ENCODE measurements around the gene TAF9. TPM values are rescaled to one million over a fixed set of nuclear protein-coding genes. Genes with fewer than 3 reads are reported as not detected.
A peak's percentile ranks its signal among the peaks of the same experiment; 100 is the strongest.
"Not testable (repeated sequence)": the region's sequence is repeated elsewhere in the genome, so short reads cannot be mapped to it uniquely, and the experiment has no call there.

TAF9 gene, protein sequence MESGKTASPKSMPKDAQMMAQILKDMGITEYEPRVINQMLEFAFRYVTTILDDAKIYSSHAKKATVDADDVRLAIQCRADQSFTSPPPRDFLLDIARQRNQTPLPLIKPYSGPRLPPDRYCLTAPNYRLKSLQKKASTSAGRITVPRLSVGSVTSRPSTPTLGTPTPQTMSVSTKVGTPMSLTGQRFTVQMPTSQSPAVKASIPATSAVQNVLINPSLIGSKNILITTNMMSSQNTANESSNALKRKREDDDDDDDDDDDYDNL
- total RNA-seq: 71.3 and 83.7 TPM in 2 replicates

GRCh38 chr5:69369340-69370121, at the start of gene TAF9, which contains the start of the genes AK6 and RAD17:
TAF9 (minus strand) TSS chr5:69369520; CDS start chr5:69365737, 3,783 bp downstream.
AK6 (minus strand) TSS chr5:69369520; CDS start chr5:69369490, 30 bp downstream.
RAD17 (plus strand) TSS chr5:69369818; CDS start chr5:69372209, 2,391 bp downstream.
- DNase-seq (ENCODE audit: low read depth): peak; percentile 79

- no peak for DNase-seq (ENCODE audit: low read depth)
Observed at GRCh38 chr5:69418554-69418953, 49.2 kb upstream of the TAF9 start.

GRCh38 chr5:69416699-69417098, 47.4 kb upstream of the TAF9 start:
- no peak for DNase-seq (ENCODE audit: low read depth)

DNA sequence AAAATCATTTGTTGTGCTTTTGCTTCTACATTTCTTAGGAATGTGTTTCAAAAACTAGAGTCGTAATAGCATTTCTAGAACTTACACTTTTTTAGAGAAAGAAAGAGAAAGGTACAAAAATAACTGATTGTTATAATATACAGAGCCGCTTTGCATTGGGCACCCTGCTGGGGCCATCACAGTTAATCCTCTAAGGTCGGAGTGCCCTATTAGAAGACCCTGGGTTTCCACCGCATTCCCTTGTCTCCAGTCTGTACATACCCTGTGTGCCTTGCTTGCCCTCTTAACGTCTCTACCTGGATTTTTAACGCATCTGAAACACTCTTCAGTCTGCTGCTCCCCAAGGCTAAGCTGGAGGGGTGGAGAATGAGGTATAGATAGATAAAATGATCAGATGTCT, 46.9 kb upstream of the TAF9 start:
- DNase-seq (ENCODE audit: low read depth): no peak

DNA sequence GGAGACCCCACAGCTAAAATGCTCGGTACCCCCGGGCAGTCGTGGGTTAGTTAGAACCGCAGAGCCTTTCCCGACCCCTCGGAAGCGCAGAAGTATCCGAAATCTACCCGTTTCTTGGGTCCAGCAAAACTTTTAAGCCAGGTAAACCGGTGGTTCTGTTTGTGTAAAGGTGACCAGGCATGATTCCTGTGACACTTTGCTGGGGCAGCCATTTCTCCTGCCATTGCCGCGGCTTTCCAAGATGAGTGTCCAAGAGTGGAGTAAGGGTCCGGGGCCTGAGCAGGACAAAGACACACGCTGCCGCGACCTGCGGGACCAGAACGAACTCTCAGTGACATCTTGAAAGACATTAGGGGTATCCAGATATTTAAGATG, 46.3 kb upstream of the TAF9 start:
- no peak for DNase-seq (ENCODE audit: low read depth)

DNA sequence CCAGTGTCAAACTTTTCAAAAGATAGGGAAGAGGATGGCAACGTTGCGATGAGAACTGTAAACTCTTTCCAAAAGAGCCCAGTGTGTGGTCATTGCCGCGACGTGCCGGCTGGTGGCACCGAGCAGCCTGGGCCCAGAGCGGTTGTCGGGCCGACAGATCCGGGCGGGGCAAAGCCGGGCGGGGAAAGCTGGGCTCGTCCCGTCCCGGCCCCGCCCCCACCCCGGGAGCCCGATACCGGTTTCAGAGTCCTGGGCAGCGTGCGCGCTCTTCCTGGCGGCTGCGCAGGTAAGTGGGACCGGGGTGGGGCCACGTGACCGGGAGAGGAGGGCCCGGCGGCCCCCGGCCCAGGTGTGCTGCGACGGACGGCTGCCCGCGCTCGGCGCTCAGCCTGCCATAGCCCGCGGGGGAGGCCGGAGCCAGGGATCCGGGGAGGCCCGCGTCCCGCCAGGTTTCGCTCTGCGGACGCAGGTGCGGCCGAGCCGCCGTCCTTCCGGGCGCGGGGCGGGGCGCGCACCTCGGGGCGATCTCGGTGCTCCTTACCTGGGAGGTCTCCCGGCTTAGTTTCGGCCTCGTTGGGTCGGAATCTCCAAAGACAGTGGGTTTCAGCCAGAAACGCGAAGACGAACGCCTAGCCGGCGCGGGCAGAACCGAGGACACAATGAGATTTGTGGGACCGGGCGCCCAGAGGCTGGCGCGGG, 45.7 kb upstream of the TAF9 start, which contains the start of gene MARVELD2:
Gene MARVELD2, plus strand, starts transcription at position 232 of the 699 bp plus-strand sequence. CDS start 4,270 bp downstream, outside the sequence.
- DNase-seq (ENCODE audit: low read depth): peak; percentile 46

GRCh38 chr5:69404659-69405330, 35.5 kb upstream of the TAF9 start:
- DNase-seq (ENCODE audit: low read depth): no peak

- DNase-seq (ENCODE audit: low read depth): no peak
Observed at GRCh38 chr5:69378376-69378775, 9.1 kb upstream of the TAF9 start.

GRCh38 chr5:69374911-69375446, 5.7 kb upstream of the TAF9 start:
- DNase-seq (ENCODE audit: low read depth): no peak

GRCh38 chr5:69372394-69372793, 3.1 kb upstream of the TAF9 start:
- no peak for DNase-seq (ENCODE audit: low read depth)

GRCh38 chr5:69370335-69370734, 1.0 kb upstream of the TAF9 start:
- DNase-seq (ENCODE audit: low read depth): not testable (repeated sequence)

DNA sequence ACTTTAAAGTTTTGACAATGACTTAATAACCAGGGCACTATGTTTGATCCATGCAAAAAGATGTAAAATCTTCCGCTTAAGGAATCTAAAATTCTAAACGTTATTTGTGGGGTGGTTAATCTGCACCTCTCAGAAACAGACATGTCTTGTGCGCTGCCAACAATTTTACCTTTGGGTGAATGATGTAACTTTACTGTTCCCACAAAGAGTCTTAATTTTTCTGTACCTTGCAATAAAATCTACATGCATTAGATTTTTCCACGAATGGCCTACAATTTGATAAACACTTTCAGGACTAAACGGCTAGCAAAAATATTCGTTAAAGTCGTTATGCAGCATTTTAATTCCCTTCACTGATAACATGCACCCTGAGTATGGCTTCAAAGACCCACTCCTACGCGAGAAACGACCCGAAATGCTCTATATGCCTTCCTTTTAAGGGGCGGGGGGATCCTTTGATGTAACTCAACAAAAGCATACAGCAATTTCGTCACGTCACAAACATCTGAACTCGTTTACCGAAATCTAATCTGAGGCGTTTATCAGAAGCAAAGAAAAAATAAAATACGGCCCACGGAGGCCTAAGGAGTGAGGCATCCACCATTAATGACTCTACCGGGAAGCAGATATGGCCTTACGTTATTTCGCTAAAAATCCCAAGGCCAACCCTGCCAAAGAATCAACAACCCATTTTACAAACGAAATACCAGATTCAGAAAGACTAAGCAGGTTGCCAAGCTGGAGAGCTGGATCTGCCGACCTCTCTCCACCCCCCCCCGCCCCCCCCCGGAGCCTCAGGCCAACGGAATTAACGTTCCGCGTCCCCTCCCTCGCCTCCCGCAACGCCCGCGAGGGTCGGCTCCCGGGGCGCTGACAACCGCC, 621 bp downstream of the TAF9 start:
- DNase-seq (ENCODE audit: low read depth): peak; percentile 28

DNA sequence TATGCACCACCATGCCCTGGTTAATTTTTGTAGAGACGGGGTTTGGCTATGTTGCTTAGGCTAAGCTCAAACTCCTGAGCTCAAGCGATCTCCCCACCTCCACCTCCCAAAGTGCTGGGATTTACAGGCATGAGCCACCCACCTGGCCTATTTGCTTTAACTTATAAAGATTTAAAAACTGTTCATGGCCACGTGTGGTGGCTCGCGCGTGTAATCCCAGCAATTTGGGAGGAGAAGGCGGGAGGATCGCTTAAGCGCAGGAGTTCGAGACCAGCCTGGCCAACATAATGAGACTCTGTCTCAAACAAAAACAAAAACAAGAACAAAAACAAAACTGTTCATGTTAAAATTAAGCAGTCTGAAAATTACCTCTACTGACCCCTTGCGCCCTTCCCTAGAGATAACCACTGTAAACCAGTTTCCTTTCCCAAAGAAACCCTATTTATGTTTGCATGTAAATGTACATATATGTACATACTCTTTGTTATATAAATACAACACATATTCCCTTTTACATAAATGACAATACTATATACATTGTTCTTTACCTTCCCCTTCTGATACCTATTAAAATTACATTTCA, 1.5 kb downstream of the TAF9 start:
- no peak for DNase-seq (ENCODE audit: low read depth)

GRCh38 chr5:69364850-69365249, 4.5 kb downstream of the TAF9 start:
- no peak for DNase-seq (ENCODE audit: low read depth)

- DNase-seq (ENCODE audit: low read depth): no peak
Observed at GRCh38 chr5:69364414-69364813, 4.9 kb downstream of the TAF9 start.

DNA sequence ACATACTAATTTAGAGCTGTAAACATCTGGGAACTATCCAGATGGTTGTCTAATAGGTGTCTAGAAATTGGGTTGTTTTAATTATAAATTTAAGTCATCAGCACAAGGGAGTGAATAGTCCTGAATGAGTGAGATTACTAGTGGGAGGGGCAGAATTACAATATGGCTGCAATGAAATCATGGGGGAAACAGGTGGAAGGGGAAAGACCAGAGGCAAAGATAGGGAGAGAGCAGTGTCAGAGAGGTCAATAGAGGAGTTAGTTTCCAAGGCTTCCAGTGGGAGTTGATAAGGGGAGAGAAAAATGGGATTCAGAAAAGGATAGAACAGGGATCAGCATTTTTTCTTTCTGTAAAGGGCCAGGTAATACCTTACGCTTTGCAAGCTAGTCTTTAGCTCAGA, 8.9 kb downstream of the TAF9 start:
- no peak for DNase-seq (ENCODE audit: low read depth)

GRCh38 chr5:69359699-69360098, 9.6 kb downstream of the TAF9 start:
- no peak for DNase-seq (ENCODE audit: low read depth)

- DNase-seq (ENCODE audit: low read depth): no peak
Observed at GRCh38 chr5:69350664-69351063, 18.7 kb downstream of the TAF9 start.

DNA sequence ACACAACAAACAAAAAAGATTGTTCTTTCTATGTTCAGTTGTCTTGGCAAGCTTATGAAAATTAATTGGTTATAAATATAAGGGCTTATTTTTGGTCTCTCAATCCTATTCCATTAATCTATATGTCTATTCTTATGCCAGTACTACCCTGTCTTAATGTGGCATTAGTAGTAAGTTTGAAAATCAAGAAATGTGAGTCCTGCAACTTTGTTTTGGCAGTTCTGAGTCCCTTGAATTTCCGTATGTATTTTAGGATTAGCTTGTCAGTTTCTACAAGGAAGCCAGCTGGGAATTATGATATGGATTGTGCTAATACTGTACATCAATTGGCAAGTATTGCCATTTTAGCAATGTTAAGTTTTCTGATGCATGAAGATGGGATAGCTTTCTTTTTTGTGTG, 26.2 kb downstream of the TAF9 start:
- no peak for DNase-seq (ENCODE audit: low read depth)

- DNase-seq (ENCODE audit: low read depth): no peak
Observed at GRCh38 chr5:69341520-69342161, 27.7 kb downstream of the TAF9 start.

Measured in renal cortical epithelial cell (primary cell).